Measurements from ENCODE around the gene GRIK4. TPM values are rescaled to one million over a fixed set of nuclear protein-coding genes. Genes with fewer than 3 reads are reported as not detected.

The GRIK4 gene
- total RNA-seq, 4 donors from 2014 or later = 0.57 to 0.85 TPM; not detected in 2

DNA sequence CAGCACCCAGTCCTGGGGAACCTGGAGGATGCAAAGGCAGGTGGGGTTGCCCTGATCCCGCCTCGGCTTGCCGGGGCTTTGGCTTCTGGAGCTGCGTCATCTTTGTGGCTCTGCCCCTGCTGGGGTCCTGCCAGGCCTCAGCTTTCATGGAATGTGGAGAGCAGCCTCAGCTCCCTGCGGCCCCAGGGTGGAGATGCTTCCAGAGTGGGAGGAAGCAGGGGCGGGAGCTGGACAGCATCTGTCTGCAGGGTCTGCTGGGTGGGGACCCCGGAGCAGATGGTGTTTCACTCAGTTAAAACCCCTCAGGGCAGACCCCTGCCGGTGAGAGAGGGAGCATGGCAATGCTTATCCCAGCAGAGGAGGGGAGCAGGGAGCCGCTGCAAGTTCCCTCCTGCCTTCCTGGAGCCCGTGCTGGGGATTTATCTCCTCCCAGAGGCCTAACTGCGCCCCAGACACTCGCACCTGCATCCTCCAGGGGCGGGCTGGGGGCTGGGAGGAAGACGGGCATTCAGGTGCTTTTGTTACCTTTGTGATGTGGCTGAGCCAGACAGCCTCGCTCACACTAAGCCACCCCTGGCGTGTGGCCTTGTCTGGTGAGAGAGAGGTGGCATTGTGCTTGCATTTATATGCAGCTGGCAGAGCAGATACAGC, 15.7 kb downstream of the GRIK4 start:
- TF ChIP-seq, protein P1, sequence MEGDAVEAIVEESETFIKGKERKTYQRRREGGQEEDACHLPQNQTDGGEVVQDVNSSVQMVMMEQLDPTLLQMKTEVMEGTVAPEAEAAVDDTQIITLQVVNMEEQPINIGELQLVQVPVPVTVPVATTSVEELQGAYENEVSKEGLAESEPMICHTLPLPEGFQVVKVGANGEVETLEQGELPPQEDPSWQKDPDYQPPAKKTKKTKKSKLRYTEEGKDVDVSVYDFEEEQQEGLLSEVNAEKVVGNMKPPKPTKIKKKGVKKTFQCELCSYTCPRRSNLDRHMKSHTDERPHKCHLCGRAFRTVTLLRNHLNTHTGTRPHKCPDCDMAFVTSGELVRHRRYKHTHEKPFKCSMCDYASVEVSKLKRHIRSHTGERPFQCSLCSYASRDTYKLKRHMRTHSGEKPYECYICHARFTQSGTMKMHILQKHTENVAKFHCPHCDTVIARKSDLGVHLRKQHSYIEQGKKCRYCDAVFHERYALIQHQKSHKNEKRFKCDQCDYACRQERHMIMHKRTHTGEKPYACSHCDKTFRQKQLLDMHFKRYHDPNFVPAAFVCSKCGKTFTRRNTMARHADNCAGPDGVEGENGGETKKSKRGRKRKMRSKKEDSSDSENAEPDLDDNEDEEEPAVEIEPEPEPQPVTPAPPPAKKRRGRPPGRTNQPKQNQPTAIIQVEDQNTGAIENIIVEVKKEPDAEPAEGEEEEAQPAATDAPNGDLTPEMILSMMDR (IDR thresholded peaks at IDR 0.05; ENCODE audit: low read depth) = no peak

DNA sequence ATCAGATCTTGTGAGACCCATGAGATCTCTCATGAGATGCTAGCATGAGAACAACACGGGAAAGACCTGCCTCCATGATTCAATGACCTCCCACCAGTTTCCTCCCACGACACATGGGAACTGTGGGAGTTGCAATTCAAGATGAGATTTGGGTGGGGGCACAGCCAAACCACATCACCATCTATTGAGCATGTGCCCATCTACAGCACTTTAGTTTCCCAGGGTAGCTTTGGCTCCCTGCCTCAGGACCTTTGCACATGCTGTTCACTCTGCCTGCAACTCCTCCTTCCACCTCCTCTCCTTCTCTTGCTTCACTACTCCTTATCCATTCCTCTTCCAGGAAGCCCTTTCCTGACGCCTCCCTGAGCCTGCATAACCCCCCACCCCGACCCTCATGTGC, 17.2 kb downstream of the GRIK4 start:
- TF ChIP-seq, protein P1 (IDR thresholded peaks at IDR 0.05; ENCODE audit: low read depth) = no peak

DNA sequence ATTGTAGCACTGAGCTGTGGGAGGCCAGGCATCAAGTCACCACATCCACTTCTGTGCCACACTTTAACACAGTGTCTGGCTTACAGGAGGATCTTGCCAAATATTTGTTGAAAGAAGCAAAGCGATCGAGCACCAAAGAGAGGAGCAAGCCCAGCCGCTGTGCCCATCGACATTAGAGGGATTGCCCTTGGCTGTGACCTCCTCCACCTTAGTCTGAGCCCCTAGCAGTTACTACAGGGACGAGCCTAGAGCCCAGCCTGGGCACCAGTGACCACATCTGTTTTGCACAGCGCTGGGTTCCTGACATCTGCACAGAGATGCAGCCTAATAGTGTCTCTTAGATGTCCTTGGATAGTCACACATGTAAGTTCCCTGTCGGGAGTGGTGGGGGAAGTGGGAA, 17.7 kb downstream of the GRIK4 start:
- TF ChIP-seq, protein P1 (IDR thresholded peaks at IDR 0.05; ENCODE audit: low read depth) = no peak

DNA sequence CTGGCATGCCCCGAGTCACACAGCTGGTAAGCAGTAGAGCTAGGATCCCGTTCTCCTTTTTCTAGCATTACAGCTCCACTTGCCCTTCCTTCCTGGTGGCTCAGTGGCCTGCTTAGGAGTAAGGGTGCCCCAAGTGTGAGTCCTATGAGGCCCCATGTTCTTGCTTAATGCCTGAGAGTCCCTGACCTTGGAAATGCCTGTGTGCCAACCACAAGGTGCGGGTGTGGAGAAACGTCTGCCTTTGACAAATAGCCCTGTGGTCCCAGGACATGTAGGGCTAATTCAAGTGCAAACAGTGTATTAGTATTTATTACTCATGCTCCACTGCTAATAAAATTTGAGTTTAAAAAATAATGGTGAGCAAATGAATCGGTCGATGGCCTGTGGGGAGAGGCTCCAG, 18.4 kb downstream of the GRIK4 start:
- TF ChIP-seq, protein P1 (IDR thresholded peaks at IDR 0.05; ENCODE audit: low read depth) = no peak

DNA sequence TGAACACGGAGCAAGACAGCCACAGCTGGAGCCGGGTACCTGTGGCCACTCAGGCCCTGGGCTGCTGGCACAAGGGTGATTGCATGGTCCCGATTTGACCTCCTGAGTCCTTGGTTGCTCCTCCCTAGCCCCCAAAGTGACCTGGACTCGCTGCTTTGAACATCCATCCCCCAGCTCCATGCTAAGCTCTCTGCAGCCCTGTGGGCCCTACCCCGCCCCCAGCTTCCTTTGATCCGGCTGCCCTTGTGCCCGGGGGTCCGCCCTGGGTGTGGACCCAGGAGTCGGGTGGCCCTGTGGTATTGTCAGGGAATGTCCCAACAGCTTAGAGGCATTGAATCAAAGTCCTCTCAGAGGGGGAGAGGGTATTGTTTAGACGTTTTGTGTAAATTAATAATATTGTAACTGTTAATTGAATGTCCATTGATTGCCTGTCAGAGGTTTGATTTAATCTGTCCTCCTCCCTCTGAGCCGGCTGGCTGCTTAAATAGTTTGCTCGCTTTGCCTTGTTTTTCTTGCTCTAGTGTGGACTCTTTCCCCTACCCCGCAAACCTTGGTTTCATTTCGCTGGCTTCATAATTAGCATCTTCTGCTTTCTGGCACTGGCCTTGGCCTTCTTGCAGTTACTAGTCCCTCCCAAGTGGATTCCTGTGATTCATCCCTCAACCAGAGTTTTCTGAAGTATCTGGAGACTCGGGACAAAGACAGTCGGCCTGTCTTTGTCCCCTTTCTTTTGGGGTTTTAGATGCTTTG, 20.7 kb downstream of the GRIK4 start:
- TF ChIP-seq, protein P1 (IDR thresholded peaks at IDR 0.05; ENCODE audit: low read depth) = no peak

DNA sequence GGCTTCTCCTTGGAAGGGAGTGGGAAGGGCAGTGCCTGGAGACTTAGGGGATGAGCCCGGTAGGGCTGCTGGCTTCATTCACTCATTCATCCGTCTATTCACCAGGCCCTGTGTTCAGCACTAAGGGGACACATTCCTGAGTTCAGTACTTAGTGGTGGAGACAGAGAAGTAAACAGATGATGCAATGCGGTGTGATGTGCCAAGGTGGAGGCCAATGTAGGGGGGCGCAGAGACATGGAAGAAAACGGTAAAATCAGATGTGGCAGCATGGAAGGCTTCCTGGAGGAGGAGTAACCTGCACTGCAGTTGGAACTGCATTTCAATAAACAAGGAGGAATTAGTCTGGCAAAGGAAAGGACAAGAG, 21.3 kb downstream of the GRIK4 start:
- TF ChIP-seq, protein P1 (IDR thresholded peaks at IDR 0.05; ENCODE audit: low read depth) = no peak

DNA sequence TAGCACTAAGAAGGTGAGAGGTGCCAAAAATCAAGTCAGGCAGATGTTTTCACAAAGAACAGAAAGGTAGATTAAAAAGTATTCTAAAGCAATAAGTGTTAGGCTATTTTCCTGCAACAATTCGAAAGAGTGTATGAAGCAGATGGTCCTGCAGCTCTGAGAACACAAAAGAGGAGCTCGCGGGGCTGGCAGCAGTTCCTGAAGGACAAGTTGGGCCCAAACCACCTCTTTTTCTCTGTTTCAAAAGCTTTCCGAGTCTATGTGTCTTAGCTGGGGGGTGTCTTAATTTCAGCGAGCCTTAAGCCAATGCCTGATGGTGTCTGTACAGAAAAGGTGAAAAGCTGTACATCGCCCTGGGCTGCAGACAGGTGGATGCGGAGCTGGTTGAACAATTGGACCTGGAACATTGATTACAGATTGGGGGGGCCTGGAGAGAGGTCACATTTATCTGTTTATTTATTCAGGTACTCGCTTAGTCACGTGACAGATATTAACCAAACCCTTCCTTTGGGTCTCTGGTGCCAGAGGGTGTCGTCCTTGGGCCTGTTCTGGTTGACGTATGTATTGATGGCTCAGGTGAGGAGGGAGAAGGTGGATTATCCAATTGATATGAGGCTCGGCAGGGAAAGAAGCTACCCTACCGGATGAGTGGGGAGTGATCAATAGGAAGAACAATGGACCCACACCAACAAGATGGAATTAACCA, 24.7 kb downstream of the GRIK4 start:
- TF ChIP-seq, protein P1 (IDR thresholded peaks at IDR 0.05; ENCODE audit: low read depth) = no peak
